Measurements from ENCODE around the gene SYT12. TPM values are rescaled to one million over a fixed set of nuclear protein-coding genes. Genes with fewer than 3 reads are reported as not detected.

The SYT12 gene
- total RNA-seq, 1 experiment from 2014 or later, result not detected

DNA sequence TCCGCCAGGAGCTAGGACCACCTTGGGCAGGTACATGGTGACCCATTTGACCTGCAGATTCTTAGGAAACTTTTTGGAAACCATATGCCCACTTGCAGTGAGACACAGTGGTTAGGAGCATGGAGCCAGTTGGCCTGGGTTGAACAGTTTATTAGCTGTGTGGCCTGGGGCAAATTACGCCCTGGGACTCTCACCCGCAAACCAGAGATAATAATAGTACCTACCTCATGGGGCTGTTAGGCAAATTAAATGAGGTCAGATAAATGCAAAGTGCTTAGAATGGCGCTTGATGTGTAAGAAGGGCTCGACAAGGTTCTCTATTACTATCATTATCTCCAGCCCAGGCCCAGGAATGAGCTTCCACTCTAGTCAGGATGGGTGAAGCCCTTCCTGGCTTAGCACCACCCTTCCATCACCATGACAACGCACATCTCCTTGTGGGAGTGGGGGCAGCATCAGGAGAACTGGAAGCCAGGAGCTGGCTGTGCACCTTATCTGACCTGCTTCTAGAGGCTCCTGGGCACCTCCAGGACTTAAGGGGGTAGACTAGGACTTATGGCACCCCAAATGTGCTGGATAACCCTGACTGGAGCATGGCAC, 5.1 kb downstream of the SYT12 start:
- no peak for DNase-seq (ENCODE audit: low read depth)

DNA sequence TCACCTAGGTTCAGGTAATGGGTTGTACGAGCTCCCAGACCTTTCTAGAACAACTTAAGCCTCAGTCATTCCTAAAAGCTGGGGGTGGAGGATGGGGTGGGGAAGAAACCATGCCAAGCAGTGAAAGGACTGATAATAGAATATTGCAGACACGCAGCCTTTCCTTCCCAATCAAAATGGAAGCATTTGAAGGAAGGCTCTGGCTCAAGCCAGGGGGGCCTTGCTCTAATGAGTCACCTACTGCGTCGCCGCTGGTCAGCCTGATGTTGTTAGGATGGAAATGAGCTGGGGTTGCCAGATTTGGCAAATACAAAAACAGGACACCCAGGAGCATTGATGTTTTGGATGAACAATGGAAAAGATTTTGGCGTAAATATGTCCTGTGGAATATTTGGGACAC, 6.2 kb downstream of the SYT12 start:
- no peak for DNase-seq (ENCODE audit: low read depth)

DNA sequence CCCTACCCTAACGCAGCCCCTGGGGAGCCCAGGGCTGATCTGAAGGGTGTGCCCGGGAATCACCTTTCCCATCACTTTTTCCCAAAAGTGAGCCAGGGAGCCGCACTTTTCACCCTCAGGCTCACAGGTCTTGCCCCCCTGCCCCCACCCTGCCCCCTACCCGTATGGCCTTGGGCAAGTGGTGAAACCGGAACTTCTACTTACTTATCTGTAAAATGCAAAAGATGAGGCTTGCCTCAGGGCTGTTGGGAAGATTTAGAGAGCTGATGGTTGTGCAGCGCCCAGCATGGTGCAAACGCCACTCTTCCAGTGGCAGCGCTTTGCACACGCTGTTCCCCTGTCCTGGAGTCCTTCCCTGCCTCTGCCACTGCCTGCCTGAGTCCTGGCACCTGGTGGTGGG, 8.0 kb downstream of the SYT12 start:
- no peak for DNase-seq (ENCODE audit: low read depth)

DNA sequence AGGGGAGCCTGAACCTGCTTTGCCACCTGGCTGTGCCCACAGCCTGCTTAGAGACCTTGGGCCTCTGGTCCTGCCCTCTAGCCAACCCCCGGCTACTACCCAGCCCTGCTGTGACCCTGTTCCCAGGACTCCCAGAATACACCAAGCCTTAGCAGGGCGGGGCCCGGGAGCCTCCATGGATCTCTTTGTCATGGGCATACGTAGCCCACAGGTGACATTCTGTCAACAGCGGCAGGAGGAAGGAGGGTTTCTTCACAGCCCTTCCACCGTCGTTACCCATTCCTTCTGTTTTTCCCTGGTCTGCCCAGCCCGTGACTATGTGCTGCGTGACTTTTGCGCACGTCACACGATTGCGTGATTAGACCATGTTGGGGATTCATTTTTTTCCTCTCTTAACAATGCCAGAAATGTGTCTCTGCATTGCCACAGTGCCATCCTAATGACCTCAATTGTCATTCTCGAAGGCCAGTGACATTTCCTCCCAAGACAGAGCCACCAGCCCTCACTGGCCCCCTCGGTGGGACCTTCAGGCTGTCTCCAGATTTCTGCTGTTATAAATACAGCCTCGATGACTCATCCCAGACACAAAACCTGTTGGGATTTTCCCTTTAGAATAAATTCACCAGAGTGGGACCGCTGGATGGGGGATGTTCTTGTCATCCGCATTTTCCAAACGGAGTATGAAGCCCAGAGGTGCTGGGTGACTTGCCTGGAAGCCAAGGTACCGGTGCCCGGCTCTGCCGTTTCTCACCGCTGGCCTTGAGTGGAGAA, 9.0 kb downstream of the SYT12 start:
- no peak for DNase-seq (ENCODE audit: low read depth)

DNA sequence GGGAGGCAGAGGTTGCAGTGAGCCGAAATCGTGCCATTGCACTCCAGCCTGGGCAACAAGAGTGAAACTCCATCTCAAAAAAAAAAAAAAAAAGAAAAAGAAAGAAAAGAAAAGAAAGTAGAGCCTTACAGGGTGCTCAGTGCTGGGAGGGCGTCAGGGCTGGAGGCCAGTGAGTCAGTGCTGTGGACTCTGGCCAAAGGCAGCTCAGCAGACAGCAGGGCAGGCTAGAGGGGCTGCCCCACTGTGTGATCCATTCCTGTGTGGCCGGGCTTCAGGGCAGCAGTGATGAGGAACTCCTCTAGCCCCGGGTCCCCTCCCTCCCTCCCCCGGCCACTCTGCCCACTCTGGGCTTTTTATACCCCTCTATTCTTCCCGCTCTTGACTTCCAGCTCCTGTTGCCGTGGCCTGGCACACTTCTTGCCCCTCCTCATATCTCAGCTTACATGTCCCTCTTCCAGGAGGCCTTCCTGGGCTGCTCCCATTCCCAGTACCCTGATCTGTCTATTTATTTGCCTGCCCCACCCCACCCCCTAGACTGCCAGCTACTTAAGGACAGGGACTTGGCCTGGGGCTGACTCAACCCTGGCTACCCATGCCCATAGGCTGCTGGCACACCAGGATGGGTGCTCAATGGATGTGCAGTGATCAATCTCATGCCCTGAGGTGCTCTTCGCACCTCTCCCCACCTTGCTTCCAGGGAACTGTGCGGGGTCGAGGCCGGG, 10.1 kb downstream of the SYT12 start:
- DNase-seq (ENCODE audit: low read depth), result peak; percentile 67

DNA sequence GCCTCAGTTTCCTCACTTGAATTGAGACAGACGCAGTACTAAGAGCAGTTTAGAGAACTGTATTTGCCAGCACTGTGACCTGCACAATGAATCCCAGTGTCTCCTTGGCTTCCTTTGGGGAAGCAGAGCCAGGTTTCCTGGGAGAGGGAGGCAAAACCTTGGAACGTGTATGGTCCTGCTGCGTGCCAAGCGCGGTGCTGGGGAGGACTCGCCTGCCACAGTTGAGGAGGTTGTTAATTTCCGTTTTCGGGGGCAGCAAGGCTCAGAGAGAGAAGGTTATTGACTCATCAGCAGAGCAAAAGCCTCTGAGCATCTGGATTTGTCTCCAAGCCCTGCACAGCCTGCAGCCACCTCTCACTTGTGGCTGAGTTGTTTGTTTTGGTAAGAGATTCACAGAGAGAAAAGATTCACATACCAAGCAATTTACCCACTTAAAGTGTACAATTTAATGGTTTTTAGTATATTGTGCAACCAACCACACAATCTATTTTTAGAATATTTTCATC, 10.8 kb downstream of the SYT12 start:
- DNase-seq (ENCODE audit: low read depth), result peak; percentile 91

DNA sequence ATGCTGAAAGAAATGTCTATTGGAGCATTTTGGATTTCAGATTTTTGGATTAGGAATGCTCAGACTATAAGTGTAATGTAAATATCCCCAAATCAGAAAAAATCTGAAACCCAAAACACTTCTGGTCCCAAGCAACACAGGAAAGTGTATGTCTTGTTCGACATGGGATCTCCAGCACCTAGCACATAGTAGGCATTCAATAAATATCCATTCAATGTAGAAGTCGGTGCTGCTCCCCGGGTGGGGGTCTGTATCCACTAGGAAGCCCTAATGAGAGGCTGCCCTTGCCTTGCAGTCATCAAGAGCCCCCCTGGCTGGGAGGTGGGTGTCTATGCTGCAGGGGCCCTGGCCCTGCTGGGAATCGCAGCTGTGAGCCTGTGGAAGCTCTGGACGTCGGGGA, 11.4 kb downstream of the SYT12 start:
- no peak for DNase-seq (ENCODE audit: low read depth)

DNA sequence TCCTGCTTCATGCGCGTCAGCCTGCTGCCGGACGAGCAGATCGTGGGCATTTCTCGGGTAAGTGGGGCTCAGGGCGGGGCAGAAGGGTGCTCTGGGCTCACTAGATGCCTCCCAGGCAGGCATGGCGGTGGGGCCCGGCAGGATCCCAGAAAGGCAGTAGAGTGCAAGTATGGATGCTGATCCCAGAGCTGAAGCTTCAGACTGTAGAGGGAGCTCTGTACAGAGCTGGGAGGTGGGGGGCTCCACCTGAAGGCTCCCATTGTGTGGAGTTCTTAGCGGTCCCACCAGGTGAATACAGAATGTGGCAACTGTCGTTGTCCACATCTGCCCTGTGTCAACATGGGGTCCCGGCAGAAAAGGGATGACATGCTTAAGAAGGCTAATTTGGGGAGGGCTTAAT, 17.2 kb downstream of the SYT12 start:
- no peak for DNase-seq (ENCODE audit: low read depth)

DNA sequence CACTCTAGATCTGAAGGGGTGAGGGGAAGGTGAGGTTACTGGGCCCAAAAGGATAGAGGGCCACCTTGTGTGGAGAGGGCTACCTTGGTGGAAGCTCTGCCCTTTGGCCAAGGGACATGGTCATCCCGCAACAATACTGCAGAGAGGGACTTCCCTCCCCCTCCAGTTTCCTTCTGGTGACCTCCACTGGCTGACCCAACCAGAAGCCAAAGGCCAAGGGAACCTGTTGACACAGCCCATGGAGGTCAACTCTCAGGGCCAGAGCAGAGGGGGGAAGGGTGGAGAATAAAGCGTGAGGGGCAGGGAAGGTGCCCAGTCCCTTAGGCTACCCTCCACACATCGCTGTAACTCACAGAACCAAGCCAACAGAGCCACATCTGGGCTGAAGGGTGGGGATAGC, 18.7 kb downstream of the SYT12 start:
- DNase-seq (ENCODE audit: low read depth), result no peak

DNA sequence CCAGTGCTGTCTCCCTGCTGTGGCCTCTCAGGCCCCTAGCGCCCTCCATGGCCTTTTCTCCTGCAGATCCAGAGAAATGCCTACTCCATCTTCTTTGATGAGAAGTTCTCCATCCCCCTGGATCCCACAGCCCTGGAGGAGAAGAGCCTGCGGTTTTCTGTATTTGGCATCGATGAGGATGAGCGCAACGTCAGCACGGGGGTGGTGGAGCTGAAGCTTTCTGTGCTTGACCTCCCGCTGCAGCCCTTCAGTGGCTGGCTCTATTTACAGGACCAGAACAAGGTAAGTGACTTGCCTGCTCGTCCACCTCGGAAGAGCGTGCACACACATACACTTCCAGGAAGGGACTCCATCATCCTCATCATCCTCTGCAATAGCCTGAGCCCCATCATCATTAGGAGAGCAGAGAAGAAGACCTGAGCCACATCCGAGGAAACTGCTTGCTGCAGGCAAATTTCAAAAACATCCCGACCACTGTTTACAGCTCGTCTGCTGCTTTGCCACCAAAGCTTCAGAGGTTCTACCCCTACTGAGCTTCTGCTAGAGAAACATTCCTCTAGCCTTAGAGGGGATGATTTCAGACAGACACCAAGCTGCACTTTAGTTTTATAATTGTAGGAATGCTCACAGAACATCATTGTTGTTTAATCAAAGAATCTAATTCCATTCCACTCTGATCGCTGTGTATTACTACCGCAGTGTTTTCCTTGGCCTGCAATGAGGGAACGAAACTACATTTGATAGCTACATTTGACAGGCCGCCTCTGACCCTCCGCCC, 20.8 kb downstream of the SYT12 start:
- DNase-seq (ENCODE audit: low read depth), result no peak

DNA sequence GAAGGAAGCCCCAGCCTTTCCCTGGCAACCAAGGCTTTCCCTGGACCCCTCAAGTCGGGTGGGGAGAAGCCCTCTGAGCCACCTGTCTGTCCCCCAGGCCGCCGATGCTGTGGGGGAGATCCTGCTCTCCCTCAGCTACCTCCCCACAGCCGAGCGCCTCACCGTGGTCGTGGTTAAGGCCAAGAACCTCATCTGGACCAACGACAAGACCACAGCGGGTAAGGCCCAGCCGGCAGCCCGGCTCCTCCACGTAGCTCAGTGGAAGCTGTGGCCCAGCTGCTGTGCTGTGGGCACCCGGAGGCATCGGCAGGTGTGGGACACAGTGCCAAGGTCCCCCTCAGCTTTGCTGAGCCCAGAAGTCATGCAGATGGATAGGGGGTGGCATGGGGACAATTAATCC, 21.6 kb downstream of the SYT12 start:
- no peak for DNase-seq (ENCODE audit: low read depth)

DNA sequence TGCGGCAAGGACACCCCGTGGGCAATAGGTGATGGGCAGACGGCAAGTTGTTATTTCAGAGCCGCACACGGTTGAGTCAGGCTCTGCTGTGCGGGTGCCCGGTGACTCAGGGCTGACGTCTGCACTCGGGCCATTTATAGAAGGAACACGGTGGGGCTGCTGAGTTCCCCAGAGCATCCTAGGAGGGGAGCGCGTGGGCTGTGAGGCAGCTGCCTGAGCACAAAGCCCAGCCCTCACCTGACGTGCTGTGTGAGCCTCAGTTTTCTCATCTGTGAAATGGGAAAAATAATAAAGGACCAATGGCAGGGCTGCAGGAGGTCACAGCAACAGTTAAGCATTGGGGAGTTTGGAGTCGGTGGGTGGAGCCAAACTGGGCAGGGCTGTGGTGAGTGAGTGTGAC, 22.4 kb downstream of the SYT12 start:
- DNase-seq (ENCODE audit: low read depth), result peak; percentile 85

DNA sequence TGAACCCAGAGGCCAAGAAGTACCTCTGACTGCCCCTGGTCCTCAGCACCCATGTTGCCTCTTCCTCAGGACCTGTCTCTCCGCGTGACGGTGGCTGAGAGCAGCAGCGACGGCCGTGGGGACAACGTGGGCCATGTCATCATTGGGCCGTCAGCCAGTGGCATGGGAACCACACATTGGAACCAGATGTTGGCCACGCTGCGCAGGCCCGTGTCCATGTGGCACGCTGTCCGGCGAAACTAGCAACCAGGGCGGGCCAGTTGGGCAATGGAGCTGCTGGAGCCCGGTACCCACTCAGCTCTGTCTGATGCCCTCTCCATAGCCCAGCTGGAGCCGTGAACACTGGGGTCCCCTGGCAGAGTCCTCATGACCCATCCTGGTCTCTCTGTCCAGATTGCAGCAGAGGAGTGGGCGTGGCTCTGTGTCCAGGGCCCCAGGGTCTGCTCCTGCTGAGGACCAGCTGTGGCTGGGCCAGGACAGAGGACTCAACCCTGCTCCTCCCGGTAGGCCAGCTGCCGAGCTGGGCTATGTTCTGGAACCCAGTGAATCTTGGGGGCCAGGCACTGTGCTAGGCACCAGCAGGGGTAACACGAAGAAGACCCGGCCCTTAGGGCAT, 25.7 kb downstream of the SYT12 start:
- no peak for DNase-seq (ENCODE audit: low read depth)

DNA sequence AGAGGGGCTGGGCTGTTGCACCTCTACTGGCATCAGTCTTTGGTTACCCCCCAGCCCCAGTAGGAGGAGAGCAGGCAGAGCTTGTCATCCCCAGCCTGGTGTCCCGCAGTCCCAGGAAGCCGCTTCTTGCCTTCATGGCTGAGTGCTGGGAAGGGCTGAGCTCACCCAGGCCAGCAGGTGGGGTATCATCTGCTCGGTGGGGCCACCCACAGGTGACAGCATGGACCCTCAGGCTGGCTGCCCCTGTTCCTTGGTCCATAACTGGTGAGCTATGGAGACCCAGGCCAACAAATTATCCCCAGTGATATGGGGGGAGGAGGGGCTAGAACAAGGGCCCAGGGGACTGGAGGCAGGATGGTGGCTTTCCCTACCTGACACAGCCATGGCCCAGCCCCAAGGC, 27.2 kb downstream of the SYT12 start:
- no peak for DNase-seq (ENCODE audit: low read depth)

DNA sequence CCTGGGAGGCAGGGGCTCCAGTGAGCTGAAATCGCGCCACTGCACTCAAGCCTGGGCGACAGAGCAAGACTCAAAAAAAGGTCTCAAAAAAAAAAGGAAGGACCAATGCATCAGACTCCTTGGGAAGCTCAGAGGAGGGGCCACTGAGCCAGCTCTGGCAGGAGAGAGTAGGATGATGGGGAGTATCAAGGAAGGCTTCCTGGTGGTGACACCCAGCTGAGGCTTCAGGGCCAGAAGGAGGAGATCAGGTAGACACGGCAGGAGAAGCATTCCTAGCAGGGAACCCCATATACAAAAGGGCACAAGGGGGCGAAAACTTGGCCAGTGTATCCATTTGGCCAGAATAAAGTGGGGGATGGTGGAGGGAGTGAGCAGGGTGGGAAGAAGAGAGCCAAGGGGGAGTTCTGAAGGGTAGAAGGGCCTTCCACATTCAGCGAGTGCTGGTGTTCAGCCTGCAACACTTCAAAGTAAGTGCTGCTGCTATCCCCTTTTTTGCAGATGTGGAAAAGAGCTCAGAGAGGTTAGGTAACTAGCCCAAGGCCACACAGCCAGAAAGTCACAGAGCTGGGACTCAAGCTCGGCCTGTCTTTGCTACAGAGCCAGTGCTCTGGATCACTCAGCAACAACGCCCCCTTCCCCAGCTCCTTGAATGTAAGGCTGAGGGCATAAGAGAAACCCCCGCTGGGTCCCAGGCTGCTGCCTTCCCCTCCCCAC, 28.4 kb downstream of the SYT12 start:
- DNase-seq (ENCODE audit: low read depth), result no peak

DNA sequence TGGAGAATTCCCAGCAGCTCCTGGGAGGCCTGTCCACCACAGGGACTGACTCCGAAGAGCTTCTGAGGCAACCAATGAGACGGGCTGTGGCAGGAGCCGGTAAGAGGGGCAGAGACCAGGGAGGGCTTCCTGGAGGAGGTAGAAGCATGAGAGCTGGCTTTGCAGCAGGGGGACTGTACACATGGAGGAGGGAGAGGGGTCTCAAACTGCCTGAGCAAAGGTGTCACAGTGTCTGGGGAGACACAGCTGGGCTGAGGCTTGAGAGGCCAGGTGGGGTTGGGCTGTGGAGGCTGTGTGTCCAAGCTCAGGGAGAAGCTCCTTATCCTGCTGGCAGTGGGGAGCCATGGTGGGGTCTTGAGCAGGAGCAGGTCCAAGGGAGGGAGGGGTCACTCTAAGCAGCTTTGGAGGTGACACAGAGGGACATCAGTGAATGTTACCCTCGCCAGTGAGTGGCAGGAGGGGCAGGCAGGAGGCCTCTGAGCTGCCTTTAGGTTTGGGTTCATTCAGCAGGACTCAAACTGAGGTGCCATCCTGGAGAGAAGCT, 29.1 kb downstream of the SYT12 start:
- DNase-seq (ENCODE audit: low read depth), result no peak

DNA sequence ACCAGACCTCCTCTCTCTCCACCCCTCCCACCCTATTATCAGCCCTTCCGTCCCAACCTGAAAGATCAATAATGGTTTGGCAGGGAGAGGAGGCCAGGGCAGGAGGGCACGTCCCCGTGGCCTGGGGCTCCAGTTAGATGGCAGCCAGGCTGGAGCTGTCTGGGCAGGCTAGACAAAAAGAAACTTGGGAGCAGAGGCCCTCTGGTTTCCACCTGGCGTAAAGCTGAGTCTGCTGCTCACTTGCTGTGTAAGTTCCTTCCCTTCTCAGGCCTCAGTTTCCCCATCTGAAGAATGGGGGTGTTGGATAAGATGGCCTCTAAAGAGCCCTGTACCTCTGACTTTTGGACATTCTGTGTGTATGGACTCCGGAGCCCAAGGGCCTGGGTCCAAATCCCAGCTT, 30.0 kb downstream of the SYT12 start:
- DNase-seq (ENCODE audit: low read depth), result no peak

DNA sequence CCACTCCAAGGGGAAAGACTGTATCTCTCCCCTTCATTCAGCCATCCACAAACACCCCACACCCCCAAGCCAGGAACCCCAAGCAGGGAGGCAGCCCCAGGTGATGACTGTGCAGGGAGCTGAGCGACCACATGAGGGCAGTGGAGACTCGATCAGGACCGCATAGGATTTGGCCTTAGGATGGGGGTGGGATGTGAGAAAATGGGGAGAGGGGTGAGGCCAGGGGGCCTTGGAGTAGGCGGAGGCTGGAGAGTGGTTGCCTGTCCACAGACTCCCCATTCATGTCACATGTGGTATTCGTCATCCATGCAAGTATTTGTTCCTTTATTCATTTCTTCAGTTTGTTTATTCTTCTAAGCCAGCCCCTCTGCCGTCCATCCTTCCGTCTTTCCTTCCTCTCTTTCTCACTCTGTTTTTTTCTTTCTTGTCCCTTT, 31.0 kb downstream of the SYT12 start:
- peak; percentile 20 for DNase-seq (ENCODE audit: low read depth)

DNA sequence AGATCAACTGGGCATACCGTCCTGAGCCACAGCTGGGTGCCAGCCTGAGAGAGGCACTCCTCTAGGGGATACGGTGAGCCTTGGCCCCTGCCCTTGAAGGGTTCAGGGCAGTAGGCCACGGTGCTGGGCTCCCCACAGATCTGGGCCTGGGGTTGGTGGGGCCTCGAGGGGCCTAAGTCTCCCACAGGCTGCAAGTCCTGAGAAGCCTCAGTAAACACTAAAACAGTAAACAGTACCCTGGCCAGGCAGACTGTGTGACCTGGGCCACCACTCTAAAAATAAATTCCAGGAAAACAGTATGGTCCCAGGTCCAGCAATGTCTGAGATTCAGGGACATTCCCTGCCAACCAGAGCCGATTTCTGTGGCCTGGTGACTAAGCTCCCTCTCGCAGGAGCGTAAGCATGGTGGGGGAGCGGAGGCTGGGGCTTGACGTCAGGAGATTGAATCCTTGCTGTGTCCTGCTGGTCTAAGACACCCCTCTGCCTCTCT, 31.5 kb downstream of the SYT12 start:
- no peak for DNase-seq (ENCODE audit: low read depth)

DNA sequence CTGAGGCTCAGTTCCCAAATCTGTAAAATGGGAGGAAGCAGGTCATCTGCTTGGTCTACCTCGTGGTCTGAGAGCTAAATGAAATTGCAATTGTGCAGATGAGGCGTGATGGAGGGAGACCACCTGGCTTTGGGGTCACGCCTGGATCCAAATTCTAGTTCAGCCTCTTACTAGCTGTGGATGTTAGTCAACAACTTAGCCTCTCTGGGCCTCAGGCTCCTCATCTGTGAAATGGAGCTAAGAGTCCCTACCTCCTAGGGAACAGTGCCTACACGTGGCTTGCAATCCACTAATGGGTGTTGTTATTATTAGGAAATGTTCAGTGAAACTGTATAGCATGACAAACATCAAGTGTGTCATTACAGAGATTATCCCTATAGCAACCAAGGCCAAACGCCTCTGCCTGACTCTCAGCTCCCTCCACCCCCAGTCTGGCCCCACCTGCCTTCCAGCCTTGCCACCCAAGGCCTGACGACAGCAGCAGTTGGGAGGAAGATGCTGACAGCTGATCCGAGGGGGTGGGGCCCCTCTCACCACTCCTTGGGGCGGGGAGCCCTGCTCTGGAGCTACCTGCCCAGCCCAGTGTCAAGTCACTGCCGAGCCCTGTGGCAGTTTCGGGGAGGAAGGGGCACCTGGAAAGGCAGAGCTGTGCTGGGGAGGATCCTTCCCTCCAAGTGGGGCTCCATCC, 32.0 kb downstream of the SYT12 start:
- DNase-seq (ENCODE audit: low read depth), result peak; percentile 52
